Mucosa of gallbladder (tissue), 1 donor: Measurements from ENCODE around the gene ERMN. TPM values are rescaled to one million over a fixed set of nuclear protein-coding genes. Genes with fewer than 3 reads are reported as not detected.
"Not testable (repeated sequence)": the region's sequence is repeated elsewhere in the genome, so short reads cannot be mapped to it uniquely, and the experiment has no call there.

ENCODE experiments used
- DNase-seq: peaks from one replicate; pipeline ENCODE4 v3.0.0-alpha.2; 2020; ENCODE audit warnings: low spot score
- total RNA-seq: library from RNA; stranded (reverse); gene quantifications from one replicate; pipeline ENCODE4 v1.2.1, GENCODE V29; 2021
- donor health status: DM: no; HTN: no; CAD: no.

ERMN gene
- not detected for total RNA-seq

DNA sequence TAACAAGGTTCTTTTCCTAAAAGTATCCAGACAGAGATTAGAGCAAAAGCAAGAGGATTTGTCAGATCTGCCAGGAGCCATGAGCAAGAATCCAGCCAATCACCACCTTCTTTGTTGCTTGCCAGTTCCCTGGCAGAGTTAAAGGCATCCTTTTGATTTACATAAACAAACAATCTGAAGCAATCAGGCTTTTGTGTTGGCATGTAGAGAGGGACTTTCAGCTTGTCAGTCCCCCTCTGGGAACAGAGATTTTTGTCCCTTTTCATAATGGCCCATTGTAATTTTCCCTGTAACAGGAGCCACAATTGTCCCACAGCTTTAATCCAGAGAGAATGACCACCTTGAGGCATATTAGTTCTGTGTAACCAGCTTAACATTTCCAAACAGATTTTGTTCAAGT lies at the start of gene ERMN:
ERMN (minus strand) TSS at position 39 of the 400 bp plus-strand sequence. CDS start 182 bp downstream, outside the sequence.
- no peak for DNase-seq

DNA sequence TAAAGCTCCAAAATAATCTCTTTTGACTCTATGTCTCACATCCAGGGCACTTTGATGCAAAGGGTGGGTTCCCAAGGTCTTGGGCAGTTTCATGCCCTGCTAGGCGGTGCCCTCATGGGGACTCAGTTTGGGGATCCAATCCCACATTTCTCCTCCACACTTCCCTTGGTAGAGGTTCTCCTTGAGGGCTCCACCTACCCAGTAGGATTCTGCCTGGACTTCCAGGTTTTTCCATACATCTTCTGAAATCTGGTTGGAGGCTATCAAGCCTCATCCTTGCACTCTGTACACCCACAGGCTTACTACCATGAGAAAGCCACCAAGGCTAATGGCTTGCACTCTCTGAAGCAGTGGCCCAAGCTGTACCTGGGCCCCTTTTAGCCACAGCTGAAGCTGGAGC lies 49.8 kb upstream of the ERMN start:
- DNase-seq: no peak

DNA sequence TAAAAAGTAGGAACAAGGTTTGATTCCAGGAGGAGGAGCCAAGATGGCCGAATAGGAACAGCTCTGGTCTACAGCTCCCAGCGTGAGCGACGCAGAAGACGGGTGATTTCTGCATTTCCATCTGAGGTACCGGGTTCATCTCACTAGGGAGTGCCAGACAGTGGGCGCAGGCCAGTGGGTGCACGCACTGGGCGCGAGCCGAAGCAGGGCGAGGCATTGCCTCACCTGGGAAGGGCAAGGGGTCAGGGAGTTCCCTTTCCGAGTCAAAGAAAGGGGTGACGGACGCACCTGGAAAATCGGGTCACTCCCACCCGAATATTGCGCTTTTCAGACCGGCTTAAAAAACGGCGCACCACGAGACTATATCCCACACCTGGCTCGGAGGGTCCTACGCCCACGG lies 42.9 kb upstream of the ERMN start:
- not testable (repeated sequence) for DNase-seq

GRCh38 chr2:157367704-157368103 lies 42.1 kb upstream of the ERMN start:
- no peak for DNase-seq

DNA sequence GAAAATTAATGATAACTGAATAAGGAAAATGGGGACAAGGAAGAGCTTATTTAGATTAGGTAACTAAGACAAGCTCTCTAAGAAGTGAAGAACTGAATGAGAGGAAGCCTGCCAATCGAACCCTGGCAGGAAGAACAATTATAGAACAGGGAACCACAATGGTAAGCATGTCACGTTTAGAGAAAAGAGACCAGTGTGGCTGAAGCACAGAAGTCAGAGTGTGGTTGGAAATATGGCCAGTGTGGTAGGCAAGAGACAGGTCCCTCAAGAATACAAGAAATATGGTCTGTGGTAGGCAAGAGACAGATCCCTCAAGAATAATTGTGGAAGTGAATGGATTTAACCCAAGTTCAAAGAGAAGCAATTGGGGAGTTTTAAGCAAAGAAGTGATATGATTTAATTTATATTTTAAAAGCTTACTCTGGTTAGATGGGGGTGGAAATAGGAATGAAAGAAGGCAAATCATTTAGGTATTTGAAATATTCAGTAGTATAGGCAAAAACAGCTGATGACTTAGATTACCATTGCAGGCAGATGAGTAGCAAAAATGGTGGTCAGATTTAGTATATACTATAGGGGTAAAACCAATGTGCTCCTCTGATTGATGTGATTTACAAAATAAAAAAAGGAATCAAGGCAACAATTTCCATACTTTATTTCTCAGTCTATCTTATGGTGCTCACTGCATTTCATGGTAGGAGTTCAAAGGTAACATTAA lies 38.8 kb upstream of the ERMN start:
- DNase-seq: no peak

GRCh38 chr2:157363612-157364101 lies 38.0 kb upstream of the ERMN start:
- no peak for DNase-seq

DNA sequence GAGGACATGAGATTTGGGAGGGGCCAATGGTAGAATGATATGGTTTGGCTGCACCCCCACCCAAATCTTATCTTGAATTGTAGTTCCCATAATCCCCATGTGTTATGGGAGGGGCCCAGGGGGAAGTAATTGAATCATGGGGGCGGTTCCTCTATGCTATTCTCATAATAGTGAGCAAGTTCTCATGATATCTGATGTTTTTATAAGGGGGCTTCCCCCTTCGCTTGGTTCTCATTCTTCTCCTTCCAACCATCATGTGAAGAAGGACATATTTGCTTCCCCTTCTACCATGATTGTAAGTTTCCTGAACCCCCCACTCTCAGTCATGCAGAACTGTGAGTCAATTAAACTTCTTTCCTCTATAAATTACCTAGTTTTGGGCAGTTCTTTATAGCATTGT lies 37.0 kb upstream of the ERMN start:
- DNase-seq: no peak

DNA sequence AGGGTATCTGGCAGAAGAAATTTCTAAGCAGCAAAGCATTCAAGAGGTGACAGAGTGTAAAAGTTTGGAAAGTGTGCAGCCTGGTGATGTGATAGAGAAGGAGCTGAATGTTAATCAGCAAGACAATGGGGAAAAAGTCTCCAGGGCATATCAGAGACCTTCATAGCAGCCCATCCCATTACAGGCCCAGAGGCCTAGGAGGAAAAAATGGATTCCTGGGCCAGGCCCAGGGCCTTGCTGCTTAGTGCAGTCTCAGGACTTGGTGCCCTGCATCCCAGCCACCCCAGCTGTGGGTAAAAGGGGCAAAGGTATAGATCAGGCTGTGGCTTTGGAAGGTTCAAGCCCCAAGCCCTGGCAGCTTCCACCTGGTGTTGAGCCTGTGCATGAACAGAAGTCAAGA lies 35.9 kb upstream of the ERMN start:
- DNase-seq: no peak

GRCh38 chr2:157359628-157360027 lies 34.0 kb upstream of the ERMN start:
- no peak for DNase-seq

DNA sequence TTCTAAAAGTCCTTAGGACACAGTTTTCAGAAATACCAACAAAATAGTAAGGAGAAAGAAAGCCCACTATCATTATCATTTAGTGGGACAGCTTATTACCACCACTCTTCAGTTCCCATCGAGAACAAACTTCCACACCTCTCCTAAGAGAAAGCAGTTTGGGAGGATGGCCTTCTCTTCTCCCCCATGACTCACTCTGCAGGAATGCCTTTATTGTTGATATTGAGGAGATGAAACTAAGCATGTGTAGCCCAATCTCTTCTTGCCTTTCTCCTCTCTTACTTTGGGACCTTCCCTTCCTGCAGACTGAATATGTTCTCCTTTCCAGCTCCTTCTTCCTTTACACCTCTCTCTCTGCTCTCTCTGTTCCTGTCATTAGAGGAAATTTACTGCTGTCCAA lies 30.0 kb upstream of the ERMN start:
- no peak for DNase-seq

DNA sequence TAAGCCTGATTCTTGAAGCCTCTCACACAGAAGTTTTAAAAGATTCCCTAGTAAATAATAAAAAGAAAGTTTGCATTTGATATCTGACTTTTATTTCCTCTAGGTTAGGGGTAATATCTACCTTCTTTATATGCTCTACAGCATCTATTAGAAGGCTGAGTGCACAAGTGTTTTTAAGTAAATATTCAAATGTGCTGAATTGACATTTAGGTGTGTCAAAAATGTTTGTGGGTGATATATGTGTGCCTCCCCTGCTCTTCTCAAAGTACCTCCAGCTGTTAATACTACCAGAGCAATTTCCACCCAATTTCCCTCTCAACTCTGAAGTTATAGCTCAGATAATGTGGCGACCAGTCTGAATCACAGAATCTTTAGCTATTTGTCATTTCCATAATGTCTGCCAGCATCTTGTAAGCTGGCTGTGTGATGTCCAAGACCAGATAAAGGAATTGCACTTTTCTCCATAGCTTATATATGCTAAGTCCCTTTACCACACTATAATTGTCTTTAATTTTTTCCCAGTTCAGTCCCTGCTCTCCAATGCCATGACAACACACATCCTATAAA lies 24.4 kb upstream of the ERMN start:
- no peak for DNase-seq

DNA sequence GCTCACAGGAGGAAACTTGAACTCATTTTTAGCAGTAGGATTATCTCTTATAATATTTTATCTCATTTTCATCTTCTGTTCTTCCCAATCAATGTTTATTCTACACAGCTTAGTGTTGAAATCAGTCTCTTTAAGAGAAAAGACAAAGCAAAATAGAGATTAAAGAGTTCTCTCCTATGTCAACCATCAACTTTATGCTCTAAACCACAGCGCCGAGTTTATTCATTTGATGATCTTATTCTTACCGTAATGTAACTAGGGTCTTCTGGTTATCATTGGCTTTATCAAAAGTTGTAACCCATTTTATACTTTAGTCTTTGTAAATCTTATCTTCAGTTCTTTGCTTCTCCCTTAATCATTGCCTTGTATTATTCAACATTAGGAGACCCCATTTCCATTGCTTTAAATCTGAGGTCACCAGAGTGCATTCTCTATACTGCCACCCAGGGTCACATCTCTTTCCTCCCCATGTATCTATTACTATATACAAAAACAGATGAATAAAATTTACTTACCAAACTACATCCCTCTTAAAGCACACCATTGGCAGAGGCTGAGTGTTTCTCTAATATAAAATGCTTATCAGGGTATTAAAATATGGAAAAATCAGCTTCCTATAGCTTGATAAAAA lies 22.8 kb upstream of the ERMN start:
- DNase-seq: no peak

- no peak for DNase-seq
Measured at GRCh38 chr2:157345647-157346389, 20.2 kb upstream of the ERMN start.

GRCh38 chr2:157341381-157341780 lies 15.8 kb upstream of the ERMN start:
- DNase-seq: not testable (repeated sequence)

DNA sequence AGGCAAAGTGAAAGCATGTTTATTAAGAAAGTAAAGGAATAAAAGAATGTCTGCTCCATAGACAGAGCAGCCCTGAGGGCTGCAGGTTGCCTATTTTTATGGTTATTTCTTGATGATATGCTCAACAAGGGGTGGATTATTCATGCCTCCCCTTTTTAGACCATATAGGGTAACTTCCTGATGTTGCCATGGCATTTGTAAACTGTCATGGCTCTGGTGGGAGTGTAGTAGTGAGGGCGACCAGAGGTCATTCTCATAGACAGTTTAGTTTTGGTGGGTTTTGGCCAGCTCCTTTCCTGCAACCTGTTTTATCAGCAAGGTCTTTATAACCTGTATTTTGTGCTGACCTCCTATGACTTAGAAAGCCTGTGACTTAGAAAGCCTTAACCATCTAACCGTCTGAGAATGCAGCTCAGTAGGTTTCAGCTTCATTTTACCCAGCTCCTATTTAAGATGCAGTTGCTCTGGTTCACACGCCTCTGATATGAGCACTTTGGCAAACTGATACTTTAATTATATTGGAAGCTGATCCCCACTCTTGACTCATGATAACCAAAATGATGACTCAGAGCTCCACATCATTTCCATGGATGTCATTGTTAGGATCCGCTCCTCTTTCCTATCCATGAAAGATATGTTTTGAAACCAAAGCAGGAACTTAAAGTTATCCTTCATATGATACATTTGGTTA lies 14.5 kb upstream of the ERMN start:
- no peak for DNase-seq

GRCh38 chr2:157337978-157338377 lies 12.4 kb upstream of the ERMN start:
- DNase-seq: no peak

- DNase-seq: no peak
Measured at GRCh38 chr2:157336137-157337010, 10.8 kb upstream of the ERMN start.

- no peak for DNase-seq
Measured at GRCh38 chr2:157334797-157335196, 9.2 kb upstream of the ERMN start.

DNA sequence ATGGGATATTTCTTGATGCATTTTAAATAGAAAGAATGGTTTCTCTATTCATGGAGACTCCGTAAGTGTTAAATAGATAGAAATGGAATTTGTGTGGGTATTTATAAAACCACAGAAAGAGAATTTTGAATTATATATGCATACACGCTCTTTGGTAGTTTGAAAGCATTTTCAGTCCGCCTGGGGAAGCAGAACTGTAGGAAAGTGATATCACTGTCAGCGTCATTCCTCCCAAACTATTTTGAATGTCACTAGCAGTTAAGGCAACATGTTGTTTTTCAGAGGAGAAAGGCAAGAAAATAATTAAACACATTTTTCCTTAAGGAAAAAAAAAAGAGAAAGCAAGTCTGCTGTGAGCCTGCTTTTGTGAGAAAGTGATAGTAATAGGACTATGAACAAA lies 8.7 kb upstream of the ERMN start:
- DNase-seq: no peak

DNA sequence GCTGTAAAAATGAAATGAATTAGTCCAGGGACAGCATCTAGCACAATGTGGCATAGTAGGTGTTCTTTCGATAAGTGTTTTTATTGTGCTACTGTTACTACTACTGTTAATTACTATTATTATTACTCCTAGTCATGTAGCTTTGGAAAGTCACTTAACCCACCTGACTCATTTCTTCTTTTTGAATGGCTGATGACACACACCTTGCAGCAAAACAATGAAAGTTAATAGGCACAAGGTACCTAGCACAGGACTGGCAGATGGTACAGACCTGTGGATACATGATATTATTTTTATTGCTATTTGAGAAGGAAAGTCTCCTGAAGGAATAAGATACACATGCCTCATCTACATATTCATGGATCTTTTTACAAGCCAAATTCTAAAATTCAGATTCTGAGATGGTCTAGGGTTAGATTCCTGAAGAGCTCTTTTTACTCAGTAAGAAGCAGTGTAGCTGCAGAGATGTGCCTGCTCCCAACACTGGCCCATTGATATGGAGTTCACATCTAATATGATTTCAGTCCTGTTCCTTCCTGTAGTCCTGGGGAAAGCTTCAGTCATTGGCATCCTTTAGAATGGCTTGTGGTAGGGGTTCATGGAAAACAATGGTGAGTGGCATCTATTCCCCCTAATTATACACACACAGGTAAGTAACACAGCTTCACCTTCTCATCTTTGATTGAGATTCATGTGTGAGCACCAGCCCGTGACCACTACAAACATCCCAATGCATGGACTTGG lies 7.9 kb upstream of the ERMN start:
- DNase-seq: no peak
